ENCODE data around the gene FAM120B. TPM values are rescaled to one million over a fixed set of nuclear protein-coding genes. Genes with fewer than 3 reads are reported as not detected.

FAM120B gene
- total RNA-seq, 4 donors from 2014 or later: 24.6 to 40.3 (median 31.9) TPM

- no peak for ATAC-seq
- WGBS, 2 donors (ENCODE audit: low coverage in 1 of 2): 89% methylated on average over 5 of the region's 7 CpGs; no CpG with 5 or more reads in 1 of the 2 donors
- no peak for TF ChIP-seq POLR2AphosphoS5 (IDR thresholded peaks at IDR 0.05)
- TF ChIP-seq, protein P1, sequence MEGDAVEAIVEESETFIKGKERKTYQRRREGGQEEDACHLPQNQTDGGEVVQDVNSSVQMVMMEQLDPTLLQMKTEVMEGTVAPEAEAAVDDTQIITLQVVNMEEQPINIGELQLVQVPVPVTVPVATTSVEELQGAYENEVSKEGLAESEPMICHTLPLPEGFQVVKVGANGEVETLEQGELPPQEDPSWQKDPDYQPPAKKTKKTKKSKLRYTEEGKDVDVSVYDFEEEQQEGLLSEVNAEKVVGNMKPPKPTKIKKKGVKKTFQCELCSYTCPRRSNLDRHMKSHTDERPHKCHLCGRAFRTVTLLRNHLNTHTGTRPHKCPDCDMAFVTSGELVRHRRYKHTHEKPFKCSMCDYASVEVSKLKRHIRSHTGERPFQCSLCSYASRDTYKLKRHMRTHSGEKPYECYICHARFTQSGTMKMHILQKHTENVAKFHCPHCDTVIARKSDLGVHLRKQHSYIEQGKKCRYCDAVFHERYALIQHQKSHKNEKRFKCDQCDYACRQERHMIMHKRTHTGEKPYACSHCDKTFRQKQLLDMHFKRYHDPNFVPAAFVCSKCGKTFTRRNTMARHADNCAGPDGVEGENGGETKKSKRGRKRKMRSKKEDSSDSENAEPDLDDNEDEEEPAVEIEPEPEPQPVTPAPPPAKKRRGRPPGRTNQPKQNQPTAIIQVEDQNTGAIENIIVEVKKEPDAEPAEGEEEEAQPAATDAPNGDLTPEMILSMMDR (IDR thresholded peaks at IDR 0.05): no peak
- TF ChIP-seq POLR2A (IDR thresholded peaks at IDR 0.05): no peak
- no peak for TF ChIP-seq EP300 (IDR thresholded peaks at IDR 0.05)
- Histone ChIP-seq H3K4me1 (no peaks in the 10 kb centered on the region), H3K27ac (no peak overlapping the region), H3K9me3 (no peaks in the 10 kb centered on the region), H3K27me3 (peaks cover 57% of the 10 kb centered on the region), H3K4me3 (no peak overlapping the region), H3K36me3 (no peaks in the 10 kb centered on the region)
Measured at GRCh38 chr6:170424604-170425126, 118.1 kb downstream of the FAM120B start.

GRCh38 chr6:170429450-170429849, 122.9 kb downstream of the FAM120B start:
- Histone ChIP-seq H3K4me3 (no peak overlapping the region), H3K9me3 (no peaks in the 10 kb centered on the region), H3K36me3 (no peaks in the 10 kb centered on the region), H3K4me1 (no peaks in the 10 kb centered on the region), H3K27ac (no peak overlapping the region), H3K27me3 (peaks cover 35% of the 10 kb centered on the region)
- TF ChIP-seq POLR2AphosphoS5 (IDR thresholded peaks at IDR 0.05) (no peak), EP300 (IDR thresholded peaks at IDR 0.05) (no peak), POLR2A (IDR thresholded peaks at IDR 0.05) (no peak)
- TF ChIP-seq, protein P1 (IDR thresholded peaks at IDR 0.05): no peak
- no peak for ATAC-seq
- 44 to 56% methylated on average over 7 of the region's 7 CpGs for whole genome bisulfite sequencing, 2 donors (ENCODE audit: low coverage in 1 of 2)

- TF ChIP-seq POLR2AphosphoS5 (IDR thresholded peaks at IDR 0.05) (no peak), EP300 (IDR thresholded peaks at IDR 0.05) (no peak), POLR2A (IDR thresholded peaks at IDR 0.05) (no peak)
- TF ChIP-seq, protein P1 (IDR thresholded peaks at IDR 0.05): no peak
- H3K4me3 ChIP-seq: no peak overlapping the region
- ATAC-seq: no peak
- peaks cover 0 to 9% (median 7%) of the 10 kb centered on the region in 3 donors for H3K4me1 ChIP-seq
- WGBS, 2 donors (ENCODE audit: low coverage in 1 of 2): 83 to 84% methylated on average over 7 to 10 of the region's 17 CpGs
- H3K27ac ChIP-seq: no peak overlapping the region
- peaks cover 37% of the 10 kb centered on the region for H3K27me3 ChIP-seq
- no peaks in the 10 kb centered on the region for H3K36me3 ChIP-seq
- H3K9me3 ChIP-seq: peaks cover 0 to 17% (median 0%) of the 10 kb centered on the region in 3 donors
Measured at GRCh38 chr6:170433163-170434116, 126.9 kb downstream of the FAM120B start.

- TF ChIP-seq EP300 (IDR thresholded peaks at IDR 0.05) (no peak), POLR2A (IDR thresholded peaks at IDR 0.05) (no peak), POLR2AphosphoS5 (IDR thresholded peaks at IDR 0.05) (no peak)
- TF ChIP-seq, protein P1 (IDR thresholded peaks at IDR 0.05): no peak
- Histone ChIP-seq H3K36me3 (no peaks in the 10 kb centered on the region), H3K9me3 (peaks cover 0 to 17% (median 0%) of the 10 kb centered on the region in 3 donors), H3K27ac (no peak overlapping the region), H3K27me3 (peaks cover 37% of the 10 kb centered on the region), H3K4me1 (peaks cover 0 to 15% (median 9%) of the 10 kb centered on the region in 3 donors), H3K4me3 (no peak overlapping the region)
- ATAC-seq: no peak
- 73% methylated on average over 17 of the region's 20 CpGs; no CpG with 5 or more reads in 1 of the 2 donors for WGBS, 2 donors (ENCODE audit: low coverage in 1 of 2)
Measured at GRCh38 chr6:170434117-170434820, 127.7 kb downstream of the FAM120B start.

Data from gastroesophageal sphincter (tissue), 4 donors.